GM12874 (cell line): ENCODE data around the gene SKP2.

Experiments used
- TF ChIP-seq, protein P1 (sequence below): IDR thresholded peaks from 2 replicates; pipeline ENCODE4 v1.5.1; 2011; ENCODE audit warnings: low read depth, mild to moderate bottlenecking, control low read depth, low read length, moderate library complexity; ENCODE audit not compliant: insufficient read depth

SKP2 gene

DNA sequence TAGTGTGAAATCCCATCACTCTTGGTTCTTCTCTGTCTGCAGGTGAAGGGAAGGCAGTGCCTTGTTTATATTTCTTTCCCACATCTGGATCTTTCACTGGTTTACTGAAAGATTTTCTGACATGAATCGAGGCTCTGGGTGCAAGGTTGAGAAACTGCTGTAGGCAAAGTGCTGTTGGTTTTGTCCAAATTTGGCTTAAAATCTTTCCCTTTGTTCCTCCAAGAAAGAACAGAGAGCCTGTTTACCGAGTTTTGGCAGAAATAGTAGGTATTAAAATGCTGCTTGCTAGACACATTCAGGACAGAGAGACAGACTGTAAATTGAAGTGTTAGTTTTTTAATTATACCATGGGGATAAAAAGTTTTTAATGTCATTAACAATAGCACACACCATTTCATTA is 21.5 kb downstream of the SKP2 start:
- TF ChIP-seq, protein P1, sequence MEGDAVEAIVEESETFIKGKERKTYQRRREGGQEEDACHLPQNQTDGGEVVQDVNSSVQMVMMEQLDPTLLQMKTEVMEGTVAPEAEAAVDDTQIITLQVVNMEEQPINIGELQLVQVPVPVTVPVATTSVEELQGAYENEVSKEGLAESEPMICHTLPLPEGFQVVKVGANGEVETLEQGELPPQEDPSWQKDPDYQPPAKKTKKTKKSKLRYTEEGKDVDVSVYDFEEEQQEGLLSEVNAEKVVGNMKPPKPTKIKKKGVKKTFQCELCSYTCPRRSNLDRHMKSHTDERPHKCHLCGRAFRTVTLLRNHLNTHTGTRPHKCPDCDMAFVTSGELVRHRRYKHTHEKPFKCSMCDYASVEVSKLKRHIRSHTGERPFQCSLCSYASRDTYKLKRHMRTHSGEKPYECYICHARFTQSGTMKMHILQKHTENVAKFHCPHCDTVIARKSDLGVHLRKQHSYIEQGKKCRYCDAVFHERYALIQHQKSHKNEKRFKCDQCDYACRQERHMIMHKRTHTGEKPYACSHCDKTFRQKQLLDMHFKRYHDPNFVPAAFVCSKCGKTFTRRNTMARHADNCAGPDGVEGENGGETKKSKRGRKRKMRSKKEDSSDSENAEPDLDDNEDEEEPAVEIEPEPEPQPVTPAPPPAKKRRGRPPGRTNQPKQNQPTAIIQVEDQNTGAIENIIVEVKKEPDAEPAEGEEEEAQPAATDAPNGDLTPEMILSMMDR: no peak

DNA sequence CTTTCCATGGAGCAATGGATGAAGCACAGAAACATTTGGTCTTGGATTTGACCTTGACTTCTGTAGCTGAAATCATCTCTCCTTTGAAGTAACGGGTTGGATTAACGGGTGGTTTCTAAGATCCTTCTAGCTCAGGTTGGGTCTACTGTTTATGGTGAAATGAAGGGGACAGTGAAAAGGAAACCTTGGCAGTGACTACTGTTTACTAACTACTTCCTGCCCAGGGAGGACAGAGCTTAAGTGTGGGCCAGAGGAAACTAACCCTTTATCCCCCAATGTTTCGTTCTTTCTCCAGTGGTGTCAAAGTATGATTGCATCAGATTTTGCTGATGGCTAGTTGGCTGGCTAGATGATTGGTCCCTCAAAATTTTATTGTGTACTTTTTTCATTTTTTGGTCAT is 22.2 kb downstream of the SKP2 start:
- TF ChIP-seq, protein P1: no peak

DNA sequence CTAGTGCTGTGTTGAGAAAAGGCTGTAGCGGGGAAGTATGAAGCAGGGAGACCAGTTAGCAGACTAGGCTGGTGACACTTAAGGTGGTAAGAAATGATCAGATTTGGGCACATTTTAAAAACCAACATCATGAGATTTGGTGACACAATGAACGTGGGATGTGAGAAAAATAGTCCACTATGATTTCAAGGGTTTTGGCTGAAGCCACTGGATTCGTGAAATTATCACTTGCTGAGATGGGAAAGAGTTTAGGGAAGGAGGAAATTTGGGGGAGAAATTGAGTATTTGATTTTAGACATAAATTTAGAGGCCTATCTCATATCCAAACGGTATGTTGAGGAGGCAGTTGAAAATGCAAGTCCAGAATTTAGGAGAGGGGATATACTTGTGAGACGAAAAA is 23.1 kb downstream of the SKP2 start:
- TF ChIP-seq, protein P1: no peak

DNA sequence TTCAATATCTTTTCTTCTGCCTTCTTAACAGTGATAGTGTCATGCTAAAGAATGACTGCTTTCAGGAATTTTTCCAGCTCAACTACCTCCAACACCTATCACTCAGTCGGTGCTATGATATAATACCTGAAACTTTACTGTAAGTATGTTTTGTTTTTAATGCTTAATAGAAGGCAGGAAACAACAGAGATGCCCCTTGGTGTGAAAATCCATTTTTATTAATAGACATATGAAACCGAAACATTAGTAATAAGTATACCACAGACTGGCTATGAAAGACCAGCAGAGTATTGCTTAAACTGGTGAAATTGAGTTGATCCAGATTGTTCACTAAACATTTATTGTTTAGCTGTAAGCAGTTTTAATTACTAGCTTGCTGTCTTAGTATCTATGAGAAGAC is 25.2 kb downstream of the SKP2 start:
- TF ChIP-seq, protein P1: no peak

DNA sequence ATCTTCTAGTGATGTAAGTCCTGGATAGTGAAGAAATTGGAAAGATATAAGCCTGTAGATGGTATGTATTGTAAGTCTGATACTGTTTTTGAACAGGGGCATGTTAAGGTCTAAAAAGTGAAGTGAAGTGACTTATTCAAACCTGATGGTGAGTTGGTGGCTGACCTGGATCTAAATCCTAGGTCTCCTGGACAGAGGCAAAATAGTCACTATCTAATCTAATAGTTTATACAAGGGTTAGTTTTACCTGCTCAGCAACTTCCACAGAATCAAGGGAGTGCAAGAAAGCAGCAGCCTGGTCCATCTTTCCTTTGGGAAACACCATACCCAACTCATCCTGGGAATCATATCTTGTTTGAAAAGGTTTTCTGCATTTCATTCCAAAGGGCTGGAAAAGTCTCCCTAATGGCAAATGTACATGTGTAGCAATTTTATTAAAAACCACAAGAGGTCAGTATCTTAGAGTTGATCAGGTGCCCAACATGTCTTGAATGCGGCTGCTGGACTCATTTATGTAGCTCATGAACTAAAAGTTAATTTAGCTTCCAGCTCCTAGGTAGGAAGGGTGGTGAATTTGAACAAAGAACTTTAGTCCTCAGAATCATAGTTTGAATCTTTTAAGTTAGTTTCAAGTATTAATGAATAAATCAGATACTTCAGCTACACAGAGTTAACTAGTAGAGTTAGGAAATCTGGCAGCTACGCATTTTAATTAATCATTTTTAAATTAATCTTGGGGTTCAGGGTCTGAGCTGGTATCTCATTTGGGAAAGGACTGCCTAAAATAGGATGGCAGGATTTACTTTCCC is 26.0 kb downstream of the SKP2 start:
- TF ChIP-seq, protein P1: peak; percentile 33; the same call in 1 of the 2 replicates

DNA sequence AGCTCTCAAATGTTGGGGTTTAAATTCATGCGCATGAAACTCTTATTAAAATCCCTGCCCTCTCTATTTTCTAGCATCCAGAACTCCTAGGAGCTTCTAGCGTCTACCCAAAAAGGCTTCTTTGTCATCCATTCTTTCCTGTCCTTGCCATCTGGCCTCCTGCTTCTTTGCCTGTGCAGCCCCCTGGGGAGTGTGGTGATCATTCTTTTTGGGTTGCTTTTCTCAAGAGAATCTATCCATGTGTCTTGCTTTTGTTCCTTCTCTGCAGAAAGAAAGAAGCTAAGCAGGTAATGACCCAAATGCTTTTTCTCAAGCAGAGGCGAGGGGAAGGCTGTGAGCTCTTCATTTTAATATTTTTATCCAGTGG is 26.6 kb downstream of the SKP2 start:
- TF ChIP-seq, protein P1: no peak

DNA sequence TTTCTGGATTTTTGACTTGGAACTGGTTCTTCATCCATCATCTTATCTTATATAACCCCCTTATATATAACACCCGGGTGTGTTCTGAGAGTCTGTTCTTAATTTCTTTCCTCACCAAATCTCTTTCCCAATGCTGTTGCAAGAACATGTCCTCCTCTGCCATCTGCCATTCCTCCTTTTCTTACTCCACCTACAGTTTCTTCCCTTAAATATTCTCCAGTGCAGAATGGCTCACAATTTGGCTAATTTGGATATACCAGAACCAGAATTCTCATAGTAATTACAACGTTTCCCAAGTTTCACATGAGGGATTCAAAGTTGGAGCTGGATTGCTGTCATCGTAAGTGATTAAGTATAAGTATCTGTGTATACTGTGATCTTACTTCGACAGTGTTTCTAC is 28.0 kb downstream of the SKP2 start:
- TF ChIP-seq, protein P1: no peak
